ENCODE results near the gene ARHGAP8. TPM values are rescaled to one million over a fixed set of nuclear protein-coding genes. Genes with fewer than 3 reads are reported as not detected.

The ARHGAP8 gene
- total RNA-seq, 1 donor from 2014 or later = 18.1 TPM

- Histone ChIP-seq H3K27me3 (peaks cover 3% of the 10 kb centered on the region), H3K27ac (no peak overlapping the region), H3K4me1 (no peaks in the 10 kb centered on the region), H3K9me3 (no peaks in the 10 kb centered on the region), H3K36me3 (no peaks in the 10 kb centered on the region), H3K4me3 (no peak overlapping the region)
- DNase-seq (peak; percentile 46), ATAC-seq (no peak)
- intact Hi-C loops (cut with DNase I) = no loop called here
- TF ChIP-seq CTCF (IDR thresholded peaks at IDR 0.05) = no peak
Observed at GRCh38 chr22:44879301-44879680, 126.9 kb downstream of the ARHGAP8 start.

- peaks cover 3% of the 10 kb centered on the region for H3K27me3 ChIP-seq
- TF ChIP-seq CTCF (IDR thresholded peaks at IDR 0.05) = no peak
- H3K27ac ChIP-seq = no peak overlapping the region
- no peaks in the 10 kb centered on the region for H3K9me3 ChIP-seq
- DNase-seq (no peak), ATAC-seq (no peak)
- no peaks in the 10 kb centered on the region for H3K36me3 ChIP-seq
- H3K4me3 ChIP-seq = no peak overlapping the region
- H3K4me1 ChIP-seq = no peaks in the 10 kb centered on the region
- intact Hi-C loops (cut with DNase I) = no loop called here
Observed at GRCh38 chr22:44880610-44881290, 128.4 kb downstream of the ARHGAP8 start.

GRCh38 chr22:44881624-44882023 lies 129.2 kb downstream of the ARHGAP8 start:
- Histone ChIP-seq H3K4me1 (no peaks in the 10 kb centered on the region), H3K27me3 (peaks cover 3% of the 10 kb centered on the region), H3K36me3 (no peaks in the 10 kb centered on the region), H3K4me3 (no peak overlapping the region), H3K27ac (no peak overlapping the region), H3K9me3 (no peaks in the 10 kb centered on the region)
- TF ChIP-seq CTCF (IDR thresholded peaks at IDR 0.05) = no peak
- ATAC-seq = no peak
- peak; percentile 44 for DNase-seq
- intact Hi-C loops (cut with DNase I) = no loop called here

- Histone ChIP-seq H3K27ac (no peak overlapping the region), H3K4me3 (no peak overlapping the region), H3K36me3 (no peaks in the 10 kb centered on the region), H3K4me1 (no peaks in the 10 kb centered on the region), H3K9me3 (no peaks in the 10 kb centered on the region), H3K27me3 (peaks cover 3% of the 10 kb centered on the region)
- intact Hi-C loops (cut with DNase I) = no loop called here
- ATAC-seq (no peak), DNase-seq (peak; percentile 39)
- TF ChIP-seq CTCF (IDR thresholded peaks at IDR 0.05) = no peak
Observed at GRCh38 chr22:44882226-44882905, 130.0 kb downstream of the ARHGAP8 start.

- intact Hi-C loops (cut with DNase I) = no loop called here
- Histone ChIP-seq H3K27me3 (peaks cover 3% of the 10 kb centered on the region), H3K4me1 (no peaks in the 10 kb centered on the region), H3K36me3 (no peaks in the 10 kb centered on the region), H3K4me3 (no peak overlapping the region), H3K9me3 (no peaks in the 10 kb centered on the region), H3K27ac (no peak overlapping the region)
- TF ChIP-seq CTCF (IDR thresholded peaks at IDR 0.05) = no peak
- no peak for ATAC-seq
- peak; percentile 52 for DNase-seq
Observed at GRCh38 chr22:44883011-44883421, 130.6 kb downstream of the ARHGAP8 start.

All from upper lobe of right lung (tissue), 1 donor.